ENCODE measurements around the gene UFSP1. TPM values are rescaled to one million over a fixed set of nuclear protein-coding genes. Genes with fewer than 3 reads are reported as not detected.

The UFSP1 gene
- total and polyA plus RNA-seq, 10 of the 15 experiments (the other 5 are each of a cell fraction or from before 2014, with no cell fraction given) = 0.14 to 10.6 (median 2.8) TPM

DNA sequence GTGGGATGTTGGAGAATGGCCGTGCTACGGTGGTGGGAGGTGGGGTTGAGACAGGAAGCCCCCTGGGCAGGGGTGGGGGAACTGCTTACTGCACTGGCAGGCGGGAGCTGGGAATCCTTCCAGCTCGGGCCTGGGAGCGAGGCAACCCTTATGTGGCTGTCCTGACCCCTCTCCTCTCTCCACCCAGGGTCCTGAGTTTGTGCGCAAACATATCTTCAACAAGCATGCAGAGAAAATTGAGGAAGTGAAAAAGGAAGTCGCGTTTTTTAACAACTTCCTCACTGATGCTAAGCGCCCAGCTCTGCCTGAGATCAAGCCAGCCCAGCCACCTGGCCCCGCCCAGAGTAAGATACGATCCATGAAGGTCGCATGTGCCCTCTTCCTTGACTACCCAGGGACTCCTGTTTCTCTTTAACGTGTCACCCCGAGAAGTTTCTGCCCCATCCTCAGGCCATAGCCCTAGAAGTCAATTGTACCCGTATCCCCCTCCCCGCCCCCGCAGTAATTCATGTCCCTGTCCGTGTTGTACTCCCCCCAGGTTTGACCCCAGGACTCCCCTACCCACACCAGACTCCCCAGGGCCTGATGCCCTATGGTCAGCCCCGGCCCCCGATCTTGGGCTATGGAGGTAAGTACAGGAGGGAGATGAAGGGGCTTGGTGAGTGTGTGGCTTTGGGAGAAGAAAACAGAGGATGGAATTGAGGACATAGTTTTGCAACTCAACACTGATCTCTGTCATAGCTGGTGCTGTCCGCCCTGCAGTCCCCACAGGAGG lies 1.8 kb downstream of the UFSP1 start:
- peak; percentile 93 for FAIRE-seq
- Histone ChIP-seq H3K9ac (ENCODE audit: control insufficient read depth, insufficient read depth, low read length) (peak overlapping the region; percentile 83), H3K4me1 (ENCODE audit: control insufficient read depth, insufficient read depth, low read length) (peaks cover 30% of the 10 kb centered on the region), H3K4me2 (ENCODE audit: control insufficient read depth, insufficient read depth) (peak overlapping the region; percentile 94), H3K36me3 (ENCODE audit: control insufficient read depth in 2 of 2, insufficient read depth in 2 of 2, low read length in 1 of 2) (peaks cover 26 to 49% of the 10 kb centered on the region in 2 experiments), H3K9me3 (replicated peaks; ENCODE audit: control insufficient read depth, insufficient read depth, low read length) (no peaks in the 10 kb centered on the region), H2AFZ (ENCODE audit: control insufficient read depth, low read depth, low read length) (no peak overlapping the region), H3K79me2 (ENCODE audit: control insufficient read depth, insufficient read depth, low read length) (peaks cover 18% of the 10 kb centered on the region), H4K20me1 (ENCODE audit: control insufficient read depth, insufficient read depth) (no peaks in the 10 kb centered on the region), H3K27me3 (replicated peaks in 1 of 2; ENCODE audit: control insufficient read depth in 2 of 2, insufficient read depth in 2 of 2, low read length in 1 of 2) (no peaks in the 10 kb centered on the region), H3K4me3 (peak overlapping the region; percentile 87), H3K27ac (ENCODE audit: control insufficient read depth, insufficient read depth) (peak overlapping the region; percentile 66)
- peak; percentile 58 for ATAC-seq
- ChIA-PET SMC1A (ENCODE audit: uncharacterized antibody, unreplicated experiment) (interaction anchor here (1.1 to 4.4 kb wide), 4 partner anchors 10 to 197 kb away, joined by 3 to 33 read pairs (median 10); partner anchors contain the start of genes SLC12A9 and TRIM56), RAD21 (ENCODE audit: unreplicated experiment) (interaction anchor here (0.5 to 1.9 kb wide), 4 partner anchors 13 to 35 kb away, joined by 3 to 7 read pairs (median 6); partner anchors contain the start of genes SLC12A9 and SRRT), POLR2A (interaction anchor here (0.5 to 6.7 kb wide), 5 partner anchors 12 to 87 kb away, joined by 3 to 131 read pairs (median 4); partner anchors contain the start of genes SLC12A9 and SRRT), CTCF (interaction anchor here (0.9 to 1.2 kb wide), 3 partner anchors 10 to 35 kb away, joined by 3 to 7 read pairs (median 7); partner anchors contain the start of gene SLC12A9)
- intact Hi-C loops (cut with micrococcal nuclease; ENCODE audit: unreplicated experiment) (no loop called here), in situ Hi-C loops (cut with MboI) (no loop called here)
- TSS peak; percentile 69 for BruUV-seq (replicated peaks)
- WGBS (ENCODE audit: insufficient coverage, insufficient replicate concordance, low lambda C conversion rate, missing lambda C conversion rate) = 3% methylated on average over 18 of the region's 21 CpGs
- peak; percentile 39 for DNase-seq (ENCODE audit: low read depth, low spot score)
- TF ChIP-seq TARDBP (IDR thresholded peaks at IDR 0.05; ENCODE audit: borderline replicate concordance) (no peak), BHLHE40 (IDR thresholded peaks at IDR 0.05; ENCODE audit: borderline replicate concordance in 1 of 2, low read depth in 2 of 2, low read length in 1 of 2) (peak; percentile 71 to 77), WRNIP1 (IDR thresholded peaks at IDR 0.05; ENCODE audit: borderline replicate concordance, low read depth, low read length) (no peak), JUND (IDR thresholded peaks at IDR 0.05; ENCODE audit: low read depth, low read length) (no peak), SREBF2 (IDR thresholded peaks at IDR 0.05; ENCODE audit: low read length) (no peak), RB1 (IDR thresholded peaks at IDR 0.05; ENCODE audit: borderline replicate concordance) (no peak), POLR2AphosphoS5 (IDR thresholded peaks at IDR 0.05; ENCODE audit: low read length) (0 out of 2 replicates have a peak, but pooled peaks have one; percentile 18), CREB1 (IDR thresholded peaks at IDR 0.05; ENCODE audit: low read depth) (no peak), GATAD2B (conservative IDR thresholded peaks at IDR 0.05; ENCODE audit: low read depth) (0 out of 2 replicates have a peak, but pooled peaks have one; percentile 38), YBX1 (IDR thresholded peaks at IDR 0.05) (no peak), NFXL1 (IDR thresholded peaks at IDR 0.05; ENCODE audit: borderline replicate concordance) (no peak), CREM (IDR thresholded peaks at IDR 0.05; ENCODE audit: low read depth) (peak; percentile 84)
- TF ChIP-seq, protein P1, sequence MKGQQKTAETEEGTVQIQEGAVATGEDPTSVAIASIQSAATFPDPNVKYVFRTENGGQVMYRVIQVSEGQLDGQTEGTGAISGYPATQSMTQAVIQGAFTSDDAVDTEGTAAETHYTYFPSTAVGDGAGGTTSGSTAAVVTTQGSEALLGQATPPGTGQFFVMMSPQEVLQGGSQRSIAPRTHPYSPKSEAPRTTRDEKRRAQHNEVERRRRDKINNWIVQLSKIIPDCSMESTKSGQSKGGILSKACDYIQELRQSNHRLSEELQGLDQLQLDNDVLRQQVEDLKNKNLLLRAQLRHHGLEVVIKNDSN (IDR thresholded peaks at IDR 0.05; ENCODE audit: borderline replicate concordance, extremely low read length, insufficient read depth, low read depth, low read length) = no peak
- TF ChIP-seq, protein P2, sequence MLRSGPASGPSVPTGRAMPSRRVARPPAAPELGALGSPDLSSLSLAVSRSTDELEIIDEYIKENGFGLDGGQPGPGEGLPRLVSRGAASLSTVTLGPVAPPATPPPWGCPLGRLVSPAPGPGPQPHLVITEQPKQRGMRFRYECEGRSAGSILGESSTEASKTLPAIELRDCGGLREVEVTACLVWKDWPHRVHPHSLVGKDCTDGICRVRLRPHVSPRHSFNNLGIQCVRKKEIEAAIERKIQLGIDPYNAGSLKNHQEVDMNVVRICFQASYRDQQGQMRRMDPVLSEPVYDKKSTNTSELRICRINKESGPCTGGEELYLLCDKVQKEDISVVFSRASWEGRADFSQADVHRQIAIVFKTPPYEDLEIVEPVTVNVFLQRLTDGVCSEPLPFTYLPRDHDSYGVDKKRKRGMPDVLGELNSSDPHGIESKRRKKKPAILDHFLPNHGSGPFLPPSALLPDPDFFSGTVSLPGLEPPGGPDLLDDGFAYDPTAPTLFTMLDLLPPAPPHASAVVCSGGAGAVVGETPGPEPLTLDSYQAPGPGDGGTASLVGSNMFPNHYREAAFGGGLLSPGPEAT (IDR thresholded peaks at IDR 0.05; ENCODE audit: low read depth) = no peak
- TF ChIP-seq, protein P3, sequence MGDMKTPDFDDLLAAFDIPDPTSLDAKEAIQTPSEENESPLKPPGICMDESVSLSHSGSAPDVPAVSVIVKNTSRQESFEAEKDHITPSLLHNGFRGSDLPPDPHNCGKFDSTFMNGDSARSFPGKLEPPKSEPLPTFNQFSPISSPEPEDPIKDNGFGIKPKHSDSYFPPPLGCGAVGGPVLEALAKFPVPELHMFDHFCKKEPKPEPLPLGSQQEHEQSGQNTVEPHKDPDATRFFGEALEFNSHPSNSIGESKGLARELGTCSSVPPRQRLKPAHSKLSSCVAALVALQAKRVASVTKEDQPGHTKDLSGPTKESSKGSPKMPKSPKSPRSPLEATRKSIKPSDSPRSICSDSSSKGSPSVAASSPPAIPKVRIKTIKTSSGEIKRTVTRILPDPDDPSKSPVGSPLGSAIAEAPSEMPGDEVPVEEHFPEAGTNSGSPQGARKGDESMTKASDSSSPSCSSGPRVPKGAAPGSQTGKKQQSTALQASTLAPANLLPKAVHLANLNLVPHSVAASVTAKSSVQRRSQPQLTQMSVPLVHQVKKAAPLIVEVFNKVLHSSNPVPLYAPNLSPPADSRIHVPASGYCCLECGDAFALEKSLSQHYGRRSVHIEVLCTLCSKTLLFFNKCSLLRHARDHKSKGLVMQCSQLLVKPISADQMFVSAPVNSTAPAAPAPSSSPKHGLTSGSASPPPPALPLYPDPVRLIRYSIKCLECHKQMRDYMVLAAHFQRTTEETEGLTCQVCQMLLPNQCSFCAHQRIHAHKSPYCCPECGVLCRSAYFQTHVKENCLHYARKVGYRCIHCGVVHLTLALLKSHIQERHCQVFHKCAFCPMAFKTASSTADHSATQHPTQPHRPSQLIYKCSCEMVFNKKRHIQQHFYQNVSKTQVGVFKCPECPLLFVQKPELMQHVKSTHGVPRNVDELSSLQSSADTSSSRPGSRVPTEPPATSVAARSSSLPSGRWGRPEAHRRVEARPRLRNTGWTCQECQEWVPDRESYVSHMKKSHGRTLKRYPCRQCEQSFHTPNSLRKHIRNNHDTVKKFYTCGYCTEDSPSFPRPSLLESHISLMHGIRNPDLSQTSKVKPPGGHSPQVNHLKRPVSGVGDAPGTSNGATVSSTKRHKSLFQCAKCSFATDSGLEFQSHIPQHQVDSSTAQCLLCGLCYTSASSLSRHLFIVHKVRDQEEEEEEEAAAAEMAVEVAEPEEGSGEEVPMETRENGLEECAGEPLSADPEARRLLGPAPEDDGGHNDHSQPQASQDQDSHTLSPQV (IDR thresholded peaks at IDR 0.05) = no peak
